K562 (cell line): Measurements from ENCODE around the gene RDH11. TPM values are rescaled to one million over a fixed set of nuclear protein-coding genes. Genes with fewer than 3 reads are reported as not detected.

Experiments used
- BCL6 ChIP-seq: fragments of 250-450 bp; sonication (Bioruptor Pico); IDR thresholded peaks from 2 replicates; pipeline ENCODE4 v1.4.0; 2020
- CHD2 ChIP-seq: IDR thresholded peaks from 2 replicates; pipeline ENCODE4 v1.6.1; 2011; ENCODE audit warnings: low read depth, low read length
- E2F1 ChIP-seq: sonication (generic); formaldehyde crosslinking; IDR thresholded peaks from 2 replicates; pipeline ENCODE4 v1.8.1; 2023; ENCODE audit warnings: mild to moderate bottlenecking, missing genetic modification reagents, moderate library complexity
- E2F6 ChIP-seq, 2 experiments: IDR thresholded peaks; 2 replicates each; pipeline ENCODE4 v1.6.1; 2011; ENCODE audit warnings: borderline replicate concordance in 1 of 2, control low read depth in 1 of 2, low read depth in 1 of 2, low read length in 1 of 2, mild to moderate bottlenecking in 1 of 2, mixed read lengths in 1 of 2, moderate library complexity in 1 of 2; ENCODE audit not compliant: insufficient read depth in 1 of 2, insufficient read length in 1 of 2, poor library complexity in 1 of 2, severe bottlenecking in 1 of 2; ENCODE audit errors: extremely low read depth in 1 of 2
- EGR1 ChIP-seq: fragments of 450-650 bp; conservative IDR thresholded peaks from 2 replicates; pipeline ENCODE4 v1.6.1; 2017; ENCODE audit warnings: mild to moderate bottlenecking
- EP400 ChIP-seq: fragments of 450-650 bp; IDR thresholded peaks from 2 replicates; pipeline ENCODE4 v1.6.1; 2017; ENCODE audit warnings: antibody characterized with exemption, mild to moderate bottlenecking, moderate library complexity
- ETS1 ChIP-seq: conservative IDR thresholded peaks from 2 replicates; pipeline ENCODE4 v1.6.1; 2011; ENCODE audit warnings: low read depth, mild to moderate bottlenecking, low read length; ENCODE audit not compliant: control insufficient read depth
- FIP1L1 ChIP-seq: fragments of 200-400 bp; formaldehyde crosslinking; IDR thresholded peaks from 2 replicates; pipeline ENCODE4 v1.6.1; 2018; ENCODE audit warnings: mild to moderate bottlenecking, low read depth, low read length; ENCODE audit not compliant: poor library complexity, severe bottlenecking
- GABPA ChIP-seq: fragments of 200-800 bp; sonication (Bioruptor generic); conservative IDR thresholded peaks from 2 replicates; pipeline ENCODE4 v1.6.1; 2016; ENCODE audit warnings: low read depth, missing genetic modification characterization, missing compliant biosample characterization
- HCFC1 ChIP-seq: IDR thresholded peaks from 2 replicates; pipeline ENCODE4 v1.6.1; 2012; ENCODE audit warnings: low read depth, low read length, improper control_type of control experiment
- HDAC2 ChIP-seq: fragments of 450-650 bp; IDR thresholded peaks from 2 replicates; pipeline ENCODE4 v1.6.1; 2016; ENCODE audit warnings: mild to moderate bottlenecking
- KDM1A ChIP-seq, 2 experiments: fragments of 450-650 bp; IDR thresholded peaks; 2 replicates each; pipeline ENCODE4 v1.6.1; 2016; ENCODE audit warnings: mild to moderate bottlenecking in 2 of 2
- MNT ChIP-seq, 2 experiments: fragments of 450-650 bp; conservative IDR thresholded peaks; 2 replicates each; pipeline ENCODE4 v1.6.1; 2017; ENCODE audit warnings: mild to moderate bottlenecking in 2 of 2, moderate library complexity in 2 of 2
- NR2C2 ChIP-seq, 2 experiments: fragments of 200-800 bp in 1 of 2; sonication (Bioruptor generic) in 1 of 2; sonication (generic) in 1 of 2; formaldehyde crosslinking in 1 of 2; IDR thresholded peaks; 2 replicates each; pipeline versions ENCODE4 v1.6.1 to v1.8.0; 2016 to 2022; ENCODE audit warnings: mild to moderate bottlenecking in 1 of 2, missing compliant biosample characterization in 1 of 2, missing genetic modification characterization in 1 of 2, missing genetic modification reagents in 1 of 2
- PHF21A ChIP-seq: fragments of 450-650 bp; IDR thresholded peaks from 2 replicates; pipeline ENCODE4 v1.6.1; 2017; ENCODE audit warnings: low read depth, borderline replicate concordance
- PML ChIP-seq: IDR thresholded peaks from 2 replicates; pipeline ENCODE4 v1.6.1; 2012; ENCODE audit warnings: low read length, inconsistent platforms
- RBM25 ChIP-seq: fragments of 200-400 bp; formaldehyde crosslinking; IDR thresholded peaks from 2 replicates; pipeline ENCODE4 v1.6.1; 2018; ENCODE audit warnings: low read length, low read depth, moderate library complexity; ENCODE audit not compliant: severe bottlenecking
- SP1 ChIP-seq: sonication (generic); formaldehyde crosslinking; IDR thresholded peaks from 2 replicates; pipeline ENCODE4 v1.8.1; 2022; ENCODE audit warnings: mild to moderate bottlenecking, missing genetic modification reagents
- TBP ChIP-seq: optimal IDR thresholded peaks from 2 replicates; pipeline ENCODE3; 2011; ENCODE audit warnings: low read depth, low read length, improper control_type of control experiment
- TEAD2 ChIP-seq: fragments of 450-650 bp; IDR thresholded peaks from 2 replicates; pipeline ENCODE4 v1.6.1; 2016; ENCODE audit warnings: missing genetic modification characterization, control low read depth, missing compliant biosample characterization
- ZNF3 ChIP-seq: fragments of 250-450 bp; sonication (Bioruptor Pico); IDR thresholded peaks from 2 replicates; pipeline ENCODE4 v1.5.0; 2021; ENCODE audit warnings: mild to moderate bottlenecking, moderate library complexity
- ZNF584 ChIP-seq: fragments of 200-800 bp; sonication (Bioruptor generic); IDR thresholded peaks from 2 replicates; pipeline ENCODE4 v1.6.1; 2016; ENCODE audit warnings: low read depth, mild to moderate bottlenecking, missing genetic modification characterization, missing compliant biosample characterization
- polyA plus RNA-seq, 8 experiments: library from polyadenylated mRNA; depleted of rRNA in 4 of 8; stranded (reverse) in 5 of 8; unstranded in 3 of 8; fragments of >200 nt; fragmentation: Nextera tagmentation in 2 of 8; fragmentation: Illumina TruSeq in 1 of 8; extraction: Ambion mirVana in 2 of 8; extraction: Trizol in 1 of 8; gene quantifications; 2 replicates each; pipeline versions ENCODE4 v1.2.1 to v1.2.3, GENCODE V29; 2011 to 2014; ENCODE audit warnings: inconsistent platforms in 1 of 8, missing spikeins in 1 of 8
- total RNA-seq, 7 experiments: library from RNA; depleted of rRNA in 6 of 7; stranded (reverse); fragments of >200 nt in 6 of 7; fragmentation: Illumina TruSeq in 2 of 7; extraction: Trizol in 2 of 7; gene quantifications; 2 replicates each; pipeline versions ENCODE4 v1.2.1 to v1.2.3, GENCODE V29; 2011 to 2021; ENCODE audit warnings: low replicate concordance in 1 of 7

Gene RDH11
- total and polyA plus RNA-seq, 9 of the 15 experiments (the other 6 are each of a cell fraction or from before 2014, with no cell fraction given): 50.6 to 172 (median 70.5) TPM

- TF ChIP-seq BCL6 (CRISPR knock-in tag) (peak; percentile 57; the same call in 1 of the 2 replicates), ZNF3 (no peak), HCFC1 (peak; percentile 90), HDAC2 (peak; percentile 46; the same call in 1 of the 2 replicates), GABPA (peak; percentile 66), ZNF584 (CRISPR knock-in tag) (peak; percentile 48; the same call in 1 of the 2 replicates), PML (peak; percentile 31; the same call in 1 of the 2 replicates), NR2C2 (CRISPR knock-in tag; IDR thresholded peaks at IDR 0.05) (no peak), NR2C2 (tag; IDR thresholded peaks at IDR 0.05) (peak; percentile 88), SP1 (CRISPR knock-in tag) (peak; percentile 91), EGR1 (peak; percentile 69), MNT (conservative IDR thresholded peaks at IDR 0.05) (peak in 1 of 2 experiments; percentile 71; a peak in 1 of 4 replicates), KDM1A (IDR thresholded peaks at IDR 0.05) (peak in 1 of 2 experiments; percentile 29; a peak in 2 of 4 replicates), TBP (peak; percentile 38), TEAD2 (tag) (no peak), RBM25 (peak; percentile 15), E2F1 (CRISPR knock-in tag) (peak; percentile 52; the same call in 1 of the 2 replicates), EP400 (peak; percentile 60; the same call in 1 of the 2 replicates), ETS1 (peak; percentile 87), PHF21A (peak; percentile 87; the same call in 1 of the 2 replicates), E2F6 (IDR thresholded peaks at IDR 0.05; ENCODE audit: borderline replicate concordance in 1 of 2, extremely low read depth in 1 of 2, insufficient read depth in 1 of 2, insufficient read length in 1 of 2, low read depth in 1 of 2, low read length in 1 of 2, poor library complexity in 1 of 2, severe bottlenecking in 1 of 2) (peak; percentile 50 to 71), FIP1L1 (peak; percentile 94), CHD2 (peak; percentile 83)
Observed at GRCh38 chr14:67674480-67675218, 20.9 kb downstream of the RDH11 start, which contains the start of gene VTI1B (continued).
